HepG2 (cell line): ENCODE measurements around the gene LGALS1. TPM values are rescaled to one million over a fixed set of nuclear protein-coding genes. Genes with fewer than 3 reads are reported as not detected.

ENCODE experiments used
- ELF1 ChIP-seq: sonication (generic); formaldehyde crosslinking; IDR thresholded peaks from 2 replicates; pipeline ENCODE4 v1.4.0; 2020; ENCODE audit warnings: missing genetic modification reagents
- FIP1L1 ChIP-seq: fragments of 200-400 bp; formaldehyde crosslinking; IDR thresholded peaks from 2 replicates; pipeline ENCODE4 v1.6.1; 2018; ENCODE audit warnings: low read depth, mild to moderate bottlenecking, low read length, moderate library complexity, borderline replicate concordance; ENCODE audit not compliant: insufficient read depth
- GATAD2A ChIP-seq: IDR thresholded peaks from 2 replicates; pipeline ENCODE4 v1.6.1; 2016
- GLMP ChIP-seq: sonication (generic); formaldehyde crosslinking; IDR thresholded peaks from 2 replicates; pipeline ENCODE4 v1.9.0; 2021; ENCODE audit warnings: missing genetic modification reagents, mild to moderate bottlenecking, borderline replicate concordance
- MTF2 ChIP-seq: sonication (generic); formaldehyde crosslinking; IDR thresholded peaks from 2 replicates; pipeline ENCODE4 v1.5.0; 2020; ENCODE audit warnings: missing genetic modification reagents, borderline replicate concordance
- NCOA1 ChIP-seq: sonication (generic); formaldehyde crosslinking; IDR thresholded peaks from 2 replicates; pipeline ENCODE4 v1.9.0; 2021; ENCODE audit warnings: missing genetic modification reagents
- NR2F6 ChIP-seq, 2 experiments: IDR thresholded peaks; 2 replicates each; pipeline ENCODE4 v1.6.1; 2016; ENCODE audit warnings: antibody characterized with exemption in 1 of 2, mild to moderate bottlenecking in 1 of 2
- PBX2 ChIP-seq: IDR thresholded peaks from 2 replicates; pipeline ENCODE4 v1.6.1; 2016; ENCODE audit warnings: control low read depth
- RNF2 ChIP-seq: fragments of 450-650 bp; conservative IDR thresholded peaks from 2 replicates; pipeline ENCODE4 v1.6.1; 2016; ENCODE audit warnings: low read depth
- SETDB1 ChIP-seq: sonication (generic); formaldehyde crosslinking; IDR thresholded peaks from 2 replicates; pipeline ENCODE4 v1.5.1; 2020; ENCODE audit warnings: missing genetic modification reagents, mild to moderate bottlenecking, borderline replicate concordance
- SNRNP70 ChIP-seq: fragments of 200-400 bp; formaldehyde crosslinking; IDR thresholded peaks from 2 replicates; pipeline ENCODE4 v1.6.1; 2017; ENCODE audit warnings: mild to moderate bottlenecking, low read depth, low read length, moderate library complexity
- SRSF4 ChIP-seq: fragments of 200-400 bp; formaldehyde crosslinking; IDR thresholded peaks from one replicate; pipeline ENCODE4 v1.6.1; 2018; ENCODE audit warnings: mild to moderate bottlenecking, low read depth, low read length, moderate library complexity; ENCODE audit not compliant: poor library complexity, severe bottlenecking
- TBL1XR1 ChIP-seq: fragments of 150-350 bp; IDR thresholded peaks from 2 replicates; pipeline ENCODE4 v1.6.1; 2014; ENCODE audit warnings: borderline replicate concordance, low read length; ENCODE audit not compliant: partially characterized antibody
- TFDP1 ChIP-seq: IDR thresholded peaks from 2 replicates; pipeline ENCODE4 v1.6.1; 2016; ENCODE audit warnings: missing compliant biosample characterization, missing genetic modification reagents, borderline replicate concordance
- TRIM22 ChIP-seq: fragments of 450-650 bp; IDR thresholded peaks from 2 replicates; pipeline ENCODE4 v1.6.1; 2017
- ZFP1 ChIP-seq: IDR thresholded peaks from 2 replicates; pipeline ENCODE4 v1.6.1; 2016
- ZNF225 ChIP-seq: sonication (generic); formaldehyde crosslinking; IDR thresholded peaks from 2 replicates; pipeline ENCODE4 v1.4.0; 2020; ENCODE audit warnings: mild to moderate bottlenecking, missing genetic modification reagents
- ZNF296 ChIP-seq: sonication (generic); formaldehyde crosslinking; conservative IDR thresholded peaks from 2 replicates; pipeline ENCODE4 v1.5.0; 2020; ENCODE audit warnings: mild to moderate bottlenecking, missing genetic modification reagents
- ZNF550 ChIP-seq: sonication (generic); formaldehyde crosslinking; IDR thresholded peaks from 2 replicates; pipeline ENCODE4 v1.4.0; 2020; ENCODE audit warnings: mild to moderate bottlenecking, missing genetic modification reagents, borderline replicate concordance
- ZNF878 ChIP-seq: sonication (generic); formaldehyde crosslinking; IDR thresholded peaks from 2 replicates; pipeline ENCODE4 v1.8.1; 2023; ENCODE audit warnings: mild to moderate bottlenecking, missing genetic modification reagents, moderate library complexity
- polyA plus RNA-seq, 8 experiments: library from polyadenylated mRNA; depleted of rRNA in 3 of 8; stranded (reverse) in 7 of 8; unstranded in 1 of 8; fragments of >200 nt; fragmentation: Illumina TruSeq in 4 of 8; extraction: Trizol in 4 of 8; gene quantifications; 2 replicates each; pipeline versions ENCODE4 v1.2.1 to v1.2.3, GENCODE V29; 2011 to 2016; ENCODE audit warnings: low read depth in 4 of 8, missing spikeins in 1 of 8, mixed read lengths in 1 of 8; ENCODE audit not compliant: insufficient read depth in 1 of 8
- total RNA-seq, 5 experiments: library from RNA; depleted of rRNA; stranded (reverse); fragments of >200 nt; fragmentation: Illumina TruSeq; extraction: Trizol; gene quantifications; 2 replicates each; pipeline ENCODE4 v1.2.3, GENCODE V29; 2016; ENCODE audit warnings: low read depth in 1 of 5

The LGALS1 gene
- total and polyA plus RNA-seq, 2 of the 13 experiments (the other 11 are each of a cell fraction or from before 2014, with no cell fraction given): 103 to 858 TPM

GRCh38 chr22:37686002-37686982, 10.9 kb downstream of the LGALS1 start, which contains the start of gene NOL12 (continued):
- TF ChIP-seq SRSF4: no peak
- no peak for TF ChIP-seq FIP1L1
- peak; percentile 74; the same call in 1 of the 2 replicates for TF ChIP-seq ZNF296 (CRISPR knock-in tag)
- no peak for TF ChIP-seq ZNF550
- no peak for TF ChIP-seq ZFP1 (CRISPR knock-in tag)
- 0 out of 2 replicates have a peak, but pooled peaks have one; percentile 20 for TF ChIP-seq RNF2
- TF ChIP-seq PBX2 (CRISPR knock-in tag): no peak
- TF ChIP-seq TBL1XR1: no peak
- TF ChIP-seq MTF2 (CRISPR knock-in tag): 0 out of 2 replicates have a peak, but pooled peaks have one; percentile 44
- TF ChIP-seq SNRNP70: no peak
- TF ChIP-seq GLMP: no peak
- TF ChIP-seq TFDP1 (CRISPR knock-in tag): no peak; the same call in 1 of the 2 replicates
- TF ChIP-seq SETDB1: no peak
- no peak for TF ChIP-seq TRIM22
- no peak for TF ChIP-seq ZNF878
- no peak for TF ChIP-seq NCOA1
- peak; percentile 9; the same call in 1 of the 2 replicates for TF ChIP-seq ZNF225 (CRISPR knock-in tag)
- peak; percentile 65 for TF ChIP-seq GATAD2A (CRISPR knock-in tag)
- peak; percentile 93 for TF ChIP-seq ELF1 (CRISPR knock-in tag)
- TF ChIP-seq NR2F6 (IDR thresholded peaks at IDR 0.05): no peak
- TF ChIP-seq NR2F6 (CRISPR knock-in tag; IDR thresholded peaks at IDR 0.05): peak; percentile 31; the same call in 1 of the 2 replicates
